Measurements from ENCODE around the gene CYTH2. TPM values are rescaled to one million over a fixed set of nuclear protein-coding genes. Genes with fewer than 3 reads are reported as not detected.
A peak's percentile ranks its signal among the peaks of the same experiment; 100 is the strongest.

CYTH2 gene
- total RNA-seq, 4 donors from 2014 or later = 91.6 to 232 (median 139) TPM

DNA sequence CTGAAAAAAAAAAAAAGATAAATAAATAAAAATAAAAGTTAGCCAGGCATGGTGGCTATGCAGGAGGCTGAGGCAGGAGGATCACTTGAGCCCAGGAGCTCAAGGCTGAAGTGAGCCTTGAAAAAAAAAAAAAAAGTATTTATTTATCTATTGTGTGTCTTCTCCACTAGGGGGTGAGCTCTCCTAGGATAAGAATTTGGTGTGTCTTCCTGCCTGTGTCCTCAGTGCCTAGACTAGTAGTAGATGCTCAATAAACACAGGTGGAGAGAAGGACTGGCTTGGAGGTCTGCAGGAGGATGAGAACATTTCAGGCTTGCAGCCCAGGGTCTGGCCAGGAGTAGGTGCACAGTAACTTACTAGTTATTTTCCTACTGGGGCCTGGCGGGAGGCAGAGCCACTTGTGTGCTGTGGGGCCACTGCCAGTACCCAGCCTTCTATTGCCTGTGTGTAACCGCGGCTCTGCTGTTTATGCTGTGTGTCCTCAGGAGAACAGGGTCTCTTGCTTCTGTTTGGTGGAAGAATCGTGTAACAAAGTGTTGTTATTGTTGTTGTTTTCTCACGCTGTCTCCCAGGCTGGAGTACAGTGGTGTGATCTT is 37.1 kb downstream of the CYTH2 start:
- Histone ChIP-seq H3K4me1 (peaks cover 3 to 16% of the 10 kb centered on the region in 2 donors), H3K4me3 (replicated peaks in 1 of 3) (no peak overlapping the region), H3K27ac (no peak overlapping the region), H3K9me3 (no peaks in the 10 kb centered on the region), H3K27me3 (no peaks in the 10 kb centered on the region), H3K36me3 (no peaks in the 10 kb centered on the region)
- intact Hi-C loops (cut with DNase I) = loop anchor here (5.0 kb wide), 1 partner anchor 81 kb away; no protein-coding TSS in a partner anchor
- TF ChIP-seq, protein P1, sequence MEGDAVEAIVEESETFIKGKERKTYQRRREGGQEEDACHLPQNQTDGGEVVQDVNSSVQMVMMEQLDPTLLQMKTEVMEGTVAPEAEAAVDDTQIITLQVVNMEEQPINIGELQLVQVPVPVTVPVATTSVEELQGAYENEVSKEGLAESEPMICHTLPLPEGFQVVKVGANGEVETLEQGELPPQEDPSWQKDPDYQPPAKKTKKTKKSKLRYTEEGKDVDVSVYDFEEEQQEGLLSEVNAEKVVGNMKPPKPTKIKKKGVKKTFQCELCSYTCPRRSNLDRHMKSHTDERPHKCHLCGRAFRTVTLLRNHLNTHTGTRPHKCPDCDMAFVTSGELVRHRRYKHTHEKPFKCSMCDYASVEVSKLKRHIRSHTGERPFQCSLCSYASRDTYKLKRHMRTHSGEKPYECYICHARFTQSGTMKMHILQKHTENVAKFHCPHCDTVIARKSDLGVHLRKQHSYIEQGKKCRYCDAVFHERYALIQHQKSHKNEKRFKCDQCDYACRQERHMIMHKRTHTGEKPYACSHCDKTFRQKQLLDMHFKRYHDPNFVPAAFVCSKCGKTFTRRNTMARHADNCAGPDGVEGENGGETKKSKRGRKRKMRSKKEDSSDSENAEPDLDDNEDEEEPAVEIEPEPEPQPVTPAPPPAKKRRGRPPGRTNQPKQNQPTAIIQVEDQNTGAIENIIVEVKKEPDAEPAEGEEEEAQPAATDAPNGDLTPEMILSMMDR (IDR thresholded peaks at IDR 0.05) = peak in 5 of 6 experiments; percentile 16 to 70 (median 46)
- no peak for TF ChIP-seq POLR2A (IDR thresholded peaks at IDR 0.05)
- no peak for DNase-seq
- WGBS, 2 donors = 70 to 93% methylated on average over 5 of the region's 5 CpGs

DNA sequence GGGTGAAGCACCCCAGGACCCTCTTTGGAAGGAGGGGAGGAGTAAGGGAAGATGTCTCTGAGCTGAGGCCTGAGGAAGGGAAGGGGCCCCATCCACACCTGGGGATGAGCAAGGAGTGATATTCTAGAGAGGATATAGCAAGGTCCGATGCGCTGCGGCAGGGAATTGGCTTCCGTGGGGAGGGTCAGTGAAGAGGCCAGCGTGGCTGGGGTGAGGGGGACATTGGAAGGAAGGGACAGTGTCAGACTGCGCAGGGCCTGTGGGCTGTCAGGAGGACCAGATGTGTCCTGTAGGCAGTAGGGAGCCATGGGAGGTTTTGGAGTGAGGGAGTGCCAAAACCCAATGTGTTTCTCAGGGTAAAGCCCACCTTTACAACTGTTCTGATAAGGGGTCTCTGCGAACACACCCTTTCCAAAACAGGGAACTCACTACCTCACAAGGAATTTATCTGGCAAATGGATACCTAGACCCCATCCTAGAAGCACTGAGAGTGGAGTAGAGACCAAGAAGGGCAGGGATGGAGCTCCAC is 38.8 kb downstream of the CYTH2 start:
- Histone ChIP-seq H3K9me3 (no peaks in the 10 kb centered on the region), H3K4me1 (peaks cover 3 to 9% of the 10 kb centered on the region in 2 donors), H3K36me3 (no peaks in the 10 kb centered on the region), H3K27me3 (no peaks in the 10 kb centered on the region), H3K4me3 (replicated peaks in 1 of 3) (no peak overlapping the region), H3K27ac (no peak overlapping the region)
- intact Hi-C loops (cut with DNase I) = loop anchor here (5.0 kb wide), 1 partner anchor 79 kb away; no protein-coding TSS in a partner anchor
- DNase-seq = no peak
- 92 to 94% methylated on average over 7 of the region's 7 CpGs for WGBS, 2 donors
- TF ChIP-seq, protein P1 (IDR thresholded peaks at IDR 0.05) = no peak
- TF ChIP-seq POLR2A (IDR thresholded peaks at IDR 0.05) = no peak

DNA sequence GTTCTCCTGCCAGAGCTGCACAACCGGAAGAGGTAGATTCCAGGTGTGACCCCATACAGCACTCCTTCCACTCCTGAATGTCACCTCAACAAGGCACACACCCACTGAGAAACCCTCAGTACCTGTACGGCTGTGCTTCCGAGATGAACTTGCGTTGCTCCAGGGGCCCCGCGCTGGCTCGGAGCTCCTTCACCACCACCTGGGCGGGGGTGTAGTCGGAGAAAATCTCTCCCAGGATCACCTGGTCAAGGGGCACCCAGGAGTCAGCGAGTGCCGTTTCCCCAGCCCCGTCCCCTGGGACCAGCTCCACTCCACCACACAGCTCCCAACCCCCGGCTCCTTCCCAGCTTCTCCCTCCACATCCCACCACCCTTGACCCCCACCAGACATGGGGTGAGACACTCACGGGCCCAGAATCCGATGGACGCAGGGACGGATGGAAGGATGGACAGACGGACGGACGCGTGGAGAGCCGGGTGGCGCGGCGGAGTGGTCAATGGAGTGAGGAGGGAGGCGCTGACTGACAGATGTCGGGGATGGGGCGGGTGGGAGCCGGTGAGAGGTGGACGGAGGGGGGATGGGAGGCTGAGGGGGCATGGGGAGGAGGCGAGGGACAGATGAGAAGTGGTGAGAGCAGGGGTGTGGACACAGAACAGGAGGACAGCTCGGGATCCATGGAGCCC is 39.7 kb downstream of the CYTH2 start:
- Histone ChIP-seq H3K4me3 (replicated peaks in 1 of 3) (no peak overlapping the region), H3K36me3 (no peaks in the 10 kb centered on the region), H3K4me1 (peaks cover 7 to 9% of the 10 kb centered on the region in 2 donors), H3K9me3 (no peaks in the 10 kb centered on the region), H3K27me3 (no peaks in the 10 kb centered on the region), H3K27ac (no peak overlapping the region)
- DNase-seq = no peak
- WGBS, 2 donors = 78 to 80% methylated on average over 31 to 32 of the region's 32 CpGs
- TF ChIP-seq, protein P1 (IDR thresholded peaks at IDR 0.05) = no peak
- TF ChIP-seq POLR2A (IDR thresholded peaks at IDR 0.05) = no peak
- intact Hi-C loops (cut with DNase I) = loop anchor here (5.0 kb wide), 1 partner anchor 78 kb away; no protein-coding TSS in a partner anchor

DNA sequence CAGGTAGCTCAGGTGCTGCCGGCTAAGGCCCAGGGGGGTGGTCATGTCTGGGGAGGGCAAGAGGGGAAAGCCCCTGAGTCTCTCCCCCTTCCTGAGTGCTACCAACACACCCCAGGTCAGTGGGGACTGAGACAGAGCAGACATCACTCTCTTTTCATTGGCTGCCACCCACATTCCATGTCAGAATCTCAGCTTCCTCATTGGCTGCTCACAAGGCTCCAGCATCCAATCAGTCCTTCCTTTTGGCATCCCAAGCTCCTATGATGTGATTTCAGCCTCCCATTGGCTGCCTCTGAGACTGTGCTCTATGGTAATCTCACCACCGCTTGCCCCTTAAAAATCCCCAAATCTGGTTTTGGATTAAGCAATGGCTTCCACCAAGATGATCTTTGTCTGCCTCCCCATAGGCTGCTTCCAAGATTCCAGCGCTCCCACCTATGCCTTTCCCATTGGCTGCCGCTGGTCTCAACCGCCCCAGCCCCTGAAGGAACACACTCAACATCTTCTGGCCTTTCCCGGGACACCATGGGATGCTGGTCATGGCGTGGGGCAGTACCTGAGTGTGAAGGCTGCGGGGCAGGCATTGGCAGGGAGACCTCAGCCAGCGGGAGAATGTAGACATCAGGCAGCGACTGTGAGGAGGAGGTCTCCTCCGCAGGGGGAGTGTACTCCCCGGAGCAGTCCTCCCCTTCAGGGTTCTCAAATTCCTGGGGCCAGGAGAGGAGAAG is 40.5 kb downstream of the CYTH2 start:
- Histone ChIP-seq H3K36me3 (no peaks in the 10 kb centered on the region), H3K27ac (no peak overlapping the region), H3K4me1 (peaks cover 7 to 9% of the 10 kb centered on the region in 2 donors), H3K27me3 (no peaks in the 10 kb centered on the region), H3K4me3 (replicated peaks in 1 of 3) (no peak overlapping the region), H3K9me3 (no peaks in the 10 kb centered on the region)
- intact Hi-C loops (cut with DNase I) = loop anchor here (5.0 kb wide), 1 partner anchor 78 kb away; no protein-coding TSS in a partner anchor
- WGBS, 2 donors = 76 to 79% methylated on average over 12 of the region's 12 CpGs
- no peak for TF ChIP-seq POLR2A (IDR thresholded peaks at IDR 0.05)
- TF ChIP-seq, protein P1 (IDR thresholded peaks at IDR 0.05) = no peak
- DNase-seq = no peak
